Endometrial microvascular endothelial cells (primary cell): ENCODE results near the gene CRIM1. TPM values are rescaled to one million over a fixed set of nuclear protein-coding genes. Genes with fewer than 3 reads are reported as not detected.

Experiments
- in situ Hi-C: cut with HindIII; loops from 2 replicates; pipeline ENCODE4 v1.10.0; 2017; ENCODE audit warnings: low sequenced_read_pairs, low pct_unique_long_range_greater_than_20kb; ENCODE audit errors: inconsistent ontology term
- total RNA-seq: library from RNA; depleted of rRNA; stranded (reverse); fragments of >200 nt; gene quantifications from one replicate; pipeline ENCODE4 v1.2.3, GENCODE V29; 2015; ENCODE audit errors: inconsistent ontology term

The CRIM1 gene
- total RNA-seq, 1 donor from 2014 or later: 906 TPM

DNA sequence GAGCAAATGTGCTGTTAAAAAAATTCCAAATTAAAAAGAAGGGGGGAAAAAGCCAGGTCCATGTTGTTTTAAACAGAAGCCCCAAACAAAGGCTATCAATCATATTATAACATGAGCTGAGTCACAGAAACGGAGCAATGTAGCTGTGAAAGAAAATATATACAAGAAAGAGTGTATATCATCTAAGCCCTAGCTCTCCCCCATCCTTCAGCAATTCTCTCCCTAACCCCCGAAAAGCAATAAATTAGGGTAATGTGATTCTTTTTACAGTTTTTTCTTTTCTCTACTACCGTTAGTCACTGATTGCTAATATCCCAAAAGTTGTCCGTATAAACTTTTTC is 217.1 kb downstream of the CRIM1 start:
- in situ Hi-C loops: no loop called here

DNA sequence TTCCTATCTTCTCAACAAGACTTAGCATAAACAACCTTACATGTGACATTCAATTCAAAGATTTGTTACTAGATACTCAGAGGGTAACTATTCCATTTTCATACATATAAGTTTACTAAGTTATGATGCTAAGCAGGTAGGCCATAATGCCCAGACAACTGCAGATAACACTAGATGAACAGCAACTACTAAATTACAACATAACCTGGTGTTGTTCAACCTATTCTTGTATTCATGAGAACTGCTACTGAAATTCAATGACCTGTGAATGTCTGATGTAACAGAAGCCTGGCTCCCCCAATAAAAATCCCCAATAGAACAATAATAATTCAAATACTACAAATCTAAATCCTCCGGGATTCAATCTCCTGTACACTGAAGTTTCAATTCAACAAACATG is 217.6 kb downstream of the CRIM1 start:
- in situ Hi-C loops: no loop called here

DNA sequence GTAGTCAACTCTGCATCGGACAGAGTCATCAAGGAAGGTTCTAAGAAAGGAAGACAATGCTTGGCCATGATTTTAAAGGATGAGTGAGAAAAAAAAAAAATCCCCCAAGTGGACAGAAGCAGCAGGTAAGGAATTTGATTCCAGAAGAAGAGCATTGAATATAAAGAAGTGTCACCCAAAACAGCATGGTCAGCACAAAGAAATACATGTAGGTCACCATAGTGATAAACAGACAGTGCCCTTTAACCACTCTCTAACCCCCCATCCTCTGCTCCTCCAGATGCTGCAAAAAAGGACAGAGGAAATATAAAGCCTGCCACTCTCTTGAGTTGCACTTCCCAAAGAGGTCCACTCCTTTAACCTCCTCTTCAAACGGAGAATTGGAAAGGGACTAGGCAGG is 219.0 kb downstream of the CRIM1 start:
- in situ Hi-C loops: no loop called here

DNA sequence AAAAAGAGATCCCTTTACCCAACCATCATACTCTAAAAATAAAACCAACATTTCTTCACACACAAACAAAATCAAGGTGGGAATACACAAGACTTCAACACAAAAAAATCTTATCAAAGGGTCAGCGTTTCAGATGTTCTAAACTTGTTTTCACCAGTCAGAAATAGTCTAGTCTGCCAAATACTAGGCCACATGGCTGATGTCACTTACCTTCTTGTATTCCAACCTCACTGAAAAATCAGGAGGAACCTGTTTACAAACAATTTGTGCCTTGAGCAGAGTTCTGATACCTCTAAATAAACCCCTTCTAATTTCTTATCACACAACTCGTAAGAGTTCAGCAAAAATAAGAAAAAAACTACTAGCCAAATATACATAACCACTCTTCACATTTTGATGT is 222.3 kb downstream of the CRIM1 start:
- in situ Hi-C loops: no loop called here

DNA sequence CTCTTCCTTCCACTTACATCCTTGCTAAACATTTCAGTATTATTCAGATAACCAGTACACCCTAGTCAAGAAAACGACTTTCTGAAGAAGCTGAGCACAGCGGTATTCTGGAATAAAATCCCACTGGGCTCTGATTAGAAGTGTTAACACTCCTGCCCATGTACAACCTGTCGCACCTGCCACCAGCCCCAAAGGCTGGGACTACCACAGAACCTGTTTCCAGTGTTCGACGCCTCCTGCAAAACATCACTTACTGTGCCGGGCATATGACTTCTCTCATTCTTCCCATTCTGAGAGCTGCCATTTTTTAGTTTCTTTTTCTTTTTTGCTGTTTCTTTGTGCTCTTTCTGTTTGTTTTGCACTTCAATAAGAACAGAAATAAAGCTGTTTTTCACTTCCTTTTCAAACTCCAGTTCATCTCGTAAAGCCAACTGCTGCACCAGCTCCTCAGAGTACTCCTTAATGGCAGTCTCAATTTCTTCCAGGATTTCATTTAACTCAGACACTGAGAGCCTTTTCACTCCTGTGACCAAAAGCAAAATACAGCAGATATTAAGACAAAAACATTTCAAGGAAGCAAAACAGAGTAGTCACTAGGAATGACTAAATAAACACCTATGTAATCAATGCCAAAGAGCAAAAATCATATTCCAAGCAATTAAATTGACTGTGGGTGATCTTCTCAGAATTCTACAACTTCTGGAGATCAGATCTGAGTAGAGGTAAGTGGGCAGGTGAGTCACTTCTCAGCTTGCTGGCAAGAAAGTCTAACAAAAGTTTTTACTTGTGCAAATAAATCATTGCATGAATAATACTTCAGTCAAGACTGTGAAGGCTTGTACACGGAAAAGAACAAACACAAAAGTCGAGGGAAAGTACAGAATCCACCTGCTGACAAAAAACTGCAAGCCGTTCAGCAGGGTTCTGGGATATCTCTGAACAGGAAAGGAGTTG is 223.0 kb downstream of the CRIM1 start:
- in situ Hi-C loops: no loop called here

DNA sequence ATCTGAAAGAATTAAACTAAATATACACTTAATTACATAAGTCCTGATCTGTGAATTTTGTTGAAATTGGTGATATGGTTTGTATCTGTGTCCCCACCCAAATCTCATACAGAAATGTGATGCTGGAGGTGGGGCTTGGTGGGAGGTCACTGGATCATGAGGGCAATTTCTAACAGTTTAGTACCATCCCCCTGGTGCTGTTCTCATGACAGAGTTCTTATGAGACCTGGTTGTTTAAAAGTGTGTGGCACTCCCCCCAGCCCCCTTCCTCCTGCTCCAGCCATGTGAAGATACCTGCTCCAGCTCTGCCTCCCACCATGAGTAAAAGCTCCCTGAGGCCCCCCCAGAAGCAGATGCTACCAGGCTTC is 223.7 kb downstream of the CRIM1 start:
- in situ Hi-C loops: no loop called here

DNA sequence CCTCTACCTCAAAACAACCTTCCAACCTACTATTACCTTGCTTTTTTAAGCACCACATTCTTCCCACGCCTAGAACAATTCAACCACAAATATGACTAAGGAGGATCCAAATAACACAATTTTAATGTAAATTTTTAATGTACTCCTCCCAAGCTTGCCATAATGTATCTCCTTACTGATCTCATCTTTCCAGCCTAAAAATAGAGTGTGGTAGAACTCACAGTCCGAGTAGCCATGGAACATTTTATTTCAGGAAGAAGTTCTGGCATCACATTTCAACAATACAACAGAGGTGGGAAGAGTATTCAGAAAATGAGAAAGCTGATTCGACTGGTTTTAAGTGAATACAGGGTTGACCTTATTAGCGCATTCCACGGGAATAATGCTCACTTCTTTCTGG is 227.0 kb downstream of the CRIM1 start:
- in situ Hi-C loops: no loop called here

DNA sequence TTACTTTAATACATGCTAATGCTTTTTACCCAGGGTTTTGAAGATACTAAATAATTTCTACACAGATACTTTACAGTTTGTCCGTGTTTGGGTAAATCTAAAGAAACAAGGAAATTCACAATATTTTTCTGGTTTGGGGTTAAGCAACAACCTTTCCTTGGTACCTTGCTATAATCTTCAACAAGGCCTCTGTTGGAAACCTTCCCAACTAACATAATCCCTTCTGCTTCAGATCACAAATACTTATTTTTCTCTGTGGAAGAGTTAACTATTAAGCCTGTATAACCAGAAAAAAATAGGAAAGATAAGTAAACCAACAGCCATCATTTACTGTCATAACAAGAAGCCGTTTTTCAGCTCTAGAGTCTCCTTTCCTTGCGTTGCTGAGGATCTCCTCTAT is 227.4 kb downstream of the CRIM1 start:
- in situ Hi-C loops: no loop called here

DNA sequence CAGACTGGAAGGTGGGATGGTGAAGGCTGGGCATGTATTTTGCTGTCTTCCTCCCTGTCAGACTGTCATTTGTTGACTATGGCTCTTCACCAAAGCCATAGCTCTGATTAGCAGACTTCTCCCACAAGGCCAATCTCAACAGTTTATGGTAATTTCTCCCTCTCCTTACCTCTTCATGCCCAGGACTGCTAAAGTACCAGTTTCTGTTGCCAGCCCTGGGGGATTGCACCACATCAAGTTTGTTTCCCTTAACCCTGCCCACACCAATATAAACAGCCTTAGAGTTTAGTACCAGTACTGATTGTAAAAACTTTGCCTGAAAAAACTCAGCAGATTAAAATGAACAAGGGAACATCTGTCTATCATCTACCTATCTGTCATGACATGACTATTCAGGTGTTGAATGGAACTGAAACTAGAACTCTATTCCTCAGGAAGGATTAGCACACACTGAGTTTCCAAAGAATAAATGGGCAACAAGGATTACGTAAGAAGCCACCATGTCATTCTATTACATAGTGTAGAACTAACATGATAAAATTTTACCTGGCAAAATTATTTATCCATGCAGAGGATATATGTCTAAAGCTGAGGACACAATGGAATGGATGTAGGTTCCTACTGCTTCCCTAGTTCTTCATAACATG is 228.7 kb downstream of the CRIM1 start:
- in situ Hi-C loops: no loop called here

DNA sequence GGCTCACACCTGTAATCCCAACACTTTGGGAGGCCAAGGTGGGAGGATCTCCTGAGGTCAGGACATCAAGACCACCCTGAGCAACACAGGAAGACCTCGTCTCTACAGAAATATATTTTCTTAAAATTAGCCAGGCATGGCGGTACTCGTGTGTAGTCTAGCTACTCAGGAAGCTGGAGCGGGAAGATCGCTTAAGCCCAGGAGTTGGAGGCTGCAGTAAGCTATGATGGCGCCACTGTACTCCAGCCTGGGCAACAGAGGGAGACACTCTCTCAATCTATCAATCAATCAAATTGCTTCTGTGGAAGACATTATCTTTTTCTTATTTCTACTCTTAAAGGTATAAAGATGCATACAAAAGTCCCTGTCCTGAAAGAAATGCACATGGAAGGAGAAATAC is 231.1 kb downstream of the CRIM1 start:
- in situ Hi-C loops: no loop called here

DNA sequence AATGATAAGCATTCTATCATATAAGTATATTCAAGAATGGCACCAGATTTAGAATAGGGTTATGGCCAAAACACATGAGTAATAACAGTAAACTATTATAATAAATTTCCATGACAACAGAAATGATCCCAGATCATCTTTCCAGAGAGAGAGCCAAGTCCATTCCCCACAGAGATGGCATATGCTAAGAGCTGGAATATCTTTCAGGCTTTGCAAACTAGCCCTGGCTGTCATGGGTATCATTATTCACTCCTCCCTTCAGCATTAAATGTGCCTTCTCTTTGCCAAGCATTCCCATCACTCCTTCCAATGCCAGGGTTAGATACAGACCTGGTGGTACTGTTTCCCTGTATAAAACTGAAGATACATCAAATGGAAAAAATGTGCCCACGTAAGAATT is 231.5 kb downstream of the CRIM1 start:
- in situ Hi-C loops: no loop called here

DNA sequence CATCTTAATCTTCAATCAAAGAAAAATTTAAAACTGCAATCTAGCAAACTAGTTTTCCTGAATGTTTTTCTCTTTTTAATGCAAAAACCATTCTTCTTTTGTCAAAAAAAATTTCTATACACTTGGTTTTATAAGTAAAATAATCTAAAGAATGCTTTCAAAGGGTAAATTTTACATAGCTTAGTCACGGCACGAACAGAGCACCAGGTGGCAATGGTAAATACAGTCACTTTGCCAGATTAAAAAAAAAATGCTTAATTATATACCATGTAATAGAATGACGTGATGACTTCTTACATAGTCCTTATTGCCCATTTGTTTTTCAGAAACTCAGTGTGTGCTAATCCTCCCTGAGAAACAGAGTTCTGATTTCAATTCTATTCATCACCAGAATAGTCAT is 232.0 kb downstream of the CRIM1 start:
- in situ Hi-C loops: no loop called here

DNA sequence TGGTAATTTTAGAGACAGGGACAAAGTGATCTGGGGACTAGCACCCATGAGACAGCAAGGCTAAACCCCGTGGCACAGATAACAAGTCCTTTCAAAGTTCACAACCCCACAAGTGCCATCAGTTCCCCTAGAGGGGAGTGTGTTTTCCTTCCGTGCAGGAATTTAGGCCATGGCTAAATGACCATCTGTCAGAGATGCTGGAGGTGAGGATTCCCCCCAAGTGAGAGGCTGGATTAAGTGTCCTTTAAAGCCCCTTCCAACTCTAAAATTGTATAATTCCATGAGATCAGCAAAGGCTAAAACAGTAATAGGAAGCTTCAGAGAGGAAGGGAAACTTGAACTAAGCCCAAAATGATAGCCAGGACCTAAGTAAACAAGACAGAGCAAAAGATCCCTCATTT is 233.7 kb downstream of the CRIM1 start:
- in situ Hi-C loops: no loop called here

DNA sequence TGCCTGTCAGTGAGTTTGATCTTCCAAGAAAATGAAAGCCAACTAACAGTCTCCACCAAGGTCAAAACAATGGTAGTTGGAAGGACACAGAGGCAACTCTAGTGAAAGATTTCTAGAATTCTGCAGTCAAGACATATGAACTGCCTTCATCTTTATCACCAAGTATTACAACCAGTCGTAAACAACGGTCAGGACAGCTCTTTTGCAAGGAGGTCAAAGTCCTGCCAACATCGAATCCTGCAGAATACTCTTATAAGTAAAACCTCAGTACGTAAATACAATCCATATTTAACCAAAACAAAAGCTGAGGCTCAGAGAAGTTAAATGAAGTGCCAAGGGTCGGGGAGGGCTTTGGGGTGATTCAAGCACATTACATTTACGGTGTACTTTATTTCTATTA is 239.3 kb downstream of the CRIM1 start:
- in situ Hi-C loops: no loop called here

DNA sequence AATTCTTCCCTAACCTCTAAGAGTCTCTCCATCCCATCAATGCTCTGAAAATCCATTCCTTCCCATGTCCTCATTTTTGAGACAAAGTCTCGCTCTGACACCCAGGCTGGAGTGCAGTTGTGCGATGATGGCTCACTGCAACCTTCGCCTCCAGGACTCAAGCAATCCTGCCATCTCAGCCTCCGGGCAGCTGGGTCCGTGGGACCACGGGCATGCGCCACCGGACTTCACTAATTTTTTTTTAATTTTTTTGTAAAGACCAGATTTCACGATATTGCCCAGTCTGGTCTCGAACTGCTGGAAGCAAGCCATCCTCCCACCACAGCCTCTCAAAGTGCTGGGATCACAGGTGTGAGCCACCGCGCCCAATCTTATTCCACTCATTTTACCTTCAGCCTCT is 240.8 kb downstream of the CRIM1 start:
- in situ Hi-C loops: no loop called here

DNA sequence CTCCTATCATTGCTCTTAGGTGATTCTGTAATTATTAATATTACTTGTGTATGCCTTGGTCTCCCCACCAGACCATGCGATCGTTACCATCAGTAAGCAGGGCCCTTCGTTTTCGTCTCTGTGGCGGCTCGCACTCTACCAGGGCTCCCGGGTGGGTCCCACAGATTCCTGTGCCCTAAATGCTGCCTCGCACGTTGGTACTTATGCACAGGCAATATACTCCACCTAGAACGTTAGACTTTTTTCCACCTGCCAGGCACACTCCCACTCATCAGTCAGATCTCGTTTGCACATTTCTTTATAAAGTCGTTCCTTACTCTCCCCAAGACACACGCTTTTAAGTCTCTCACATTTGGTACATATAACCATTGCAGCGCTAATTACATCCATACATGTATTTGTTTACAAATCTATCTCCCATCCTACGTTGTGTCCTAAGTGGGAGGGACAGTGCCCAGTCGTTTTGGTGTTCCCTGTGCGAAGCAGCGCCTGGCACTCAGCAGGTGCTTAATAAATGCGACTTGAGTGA is 241.5 kb downstream of the CRIM1 start:
- in situ Hi-C loops: no loop called here

DNA sequence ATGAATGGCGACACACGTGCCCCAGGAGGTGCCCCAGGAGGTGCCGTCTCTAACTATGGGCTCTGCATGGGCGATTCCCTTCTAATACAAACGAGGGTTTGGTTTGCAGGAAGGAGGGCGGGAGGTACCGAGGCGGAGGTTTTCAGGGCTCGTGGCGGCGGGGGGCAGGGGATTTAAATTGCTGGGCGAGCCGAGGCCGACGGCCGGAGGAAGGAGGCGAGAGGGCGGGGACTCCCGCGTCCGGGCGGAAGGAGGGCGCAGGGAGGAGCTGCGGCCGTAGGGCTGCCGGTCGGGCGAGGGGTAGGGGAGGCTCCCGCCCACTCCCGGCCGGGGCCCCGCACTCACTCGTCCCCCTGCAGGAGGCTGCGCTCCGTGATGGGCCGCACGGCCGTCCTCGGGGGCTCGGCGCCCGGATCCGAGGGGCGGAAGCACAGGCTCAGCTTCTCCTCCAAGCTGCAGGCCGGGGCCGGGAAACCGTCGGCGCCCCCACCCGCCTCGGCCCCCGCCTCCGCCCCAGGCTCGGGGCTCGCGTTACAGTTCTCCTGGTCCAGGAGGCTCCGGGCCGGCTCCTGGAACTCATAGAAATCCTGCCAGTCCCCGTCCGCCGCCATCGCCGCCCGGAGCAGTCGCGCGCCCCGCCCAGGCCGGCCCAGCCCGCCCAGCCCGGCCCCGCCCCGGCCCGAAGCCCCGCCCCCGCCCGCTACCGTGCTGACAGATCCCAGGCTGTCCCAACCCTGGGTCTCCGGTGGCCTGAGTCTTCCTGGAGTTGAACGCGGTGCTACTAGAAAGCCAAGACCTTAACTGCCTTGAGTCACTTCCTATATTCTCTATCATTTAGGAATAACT is 242.2 kb downstream of the CRIM1 start, which contains the start of gene FEZ2:
FEZ2 (minus strand) TSS at position 637 of the 846 bp plus-strand sequence; CDS start at position 611, 26 bp downstream.
- in situ Hi-C loops: no loop called here
